DOHH2 (cell line): ENCODE measurements around the gene CHRM5.

ENCODE experiments used
- H3F3A ChIP-seq: fragments of 200-600 bp; sonication (generic), shearing (Covaris generic); 2 replicates; pipeline ENCODE4 v1.6.0; 2016; ENCODE audit warnings: antibody characterized with exemption, mild to moderate bottlenecking; ENCODE audit not compliant: control insufficient read depth, insufficient read depth
- H3K27ac ChIP-seq: fragments of 200-600 bp; sonication (generic); 2 replicates; pipeline ENCODE4 v1.5.1; 2014; ENCODE audit warnings: low read depth, mild to moderate bottlenecking, low read length, moderate library complexity
- H3K27me3 ChIP-seq: fragments of 200-600 bp; sonication (generic); 2 replicates; pipeline ENCODE4 v1.6.1; 2014; ENCODE audit warnings: mild to moderate bottlenecking, low read length, mixed read lengths; ENCODE audit not compliant: control insufficient read depth
- H3K36me3 ChIP-seq: fragments of 200-600 bp; sonication (generic); 2 replicates; pipeline ENCODE4 v1.6.1; 2014; ENCODE audit warnings: mild to moderate bottlenecking, low read length, moderate library complexity, mixed read lengths; ENCODE audit not compliant: control insufficient read depth
- H3K4me1 ChIP-seq: fragments of 200-600 bp; sonication (generic); 2 replicates; pipeline ENCODE4 v1.6.1; 2014; ENCODE audit warnings: mild to moderate bottlenecking, low read length, mixed read lengths; ENCODE audit not compliant: control insufficient read depth
- H3K4me2 ChIP-seq: fragments of 200-600 bp; sonication (generic); 2 replicates; pipeline ENCODE4 v1.6.0; 2014; ENCODE audit warnings: mild to moderate bottlenecking, low read length, moderate library complexity
- H3K4me3 ChIP-seq: fragments of 200-600 bp; sonication (generic); 2 replicates; pipeline ENCODE4 v1.5.1; 2014; ENCODE audit warnings: mild to moderate bottlenecking, low read length, mixed read lengths
- H3K79me2 ChIP-seq: fragments of 200-600 bp; sonication (generic); 2 replicates; pipeline ENCODE4 v1.6.1; 2014; ENCODE audit warnings: mild to moderate bottlenecking, low read length, mixed read lengths; ENCODE audit not compliant: control insufficient read depth
- H3K9me2 ChIP-seq: fragments of 200-600 bp; sonication (generic); replicated peaks from 2 replicates; pipeline ENCODE4 v1.6.1; 2014; ENCODE audit warnings: mild to moderate bottlenecking, low read length, mixed read lengths; ENCODE audit not compliant: control insufficient read depth
- H3K9me3 ChIP-seq: fragments of 200-600 bp; sonication (generic); 2 replicates; pipeline ENCODE4 v1.6.1; 2014; ENCODE audit warnings: antibody characterized with exemption, low read length, mixed read lengths; ENCODE audit not compliant: control insufficient read depth, insufficient read depth
- H4K20me1 ChIP-seq: fragments of 200-600 bp; sonication (generic); 2 replicates; pipeline ENCODE4 v1.6.0; 2014; ENCODE audit warnings: low read depth, mild to moderate bottlenecking, antibody characterized with exemption, low read length, moderate library complexity; ENCODE audit not compliant: control insufficient read depth, insufficient read depth
- CTCF ChIP-seq: fragments of 200-600 bp; sonication (generic); IDR thresholded peaks from one replicate; pipeline ENCODE4 v1.5.1; 2014; ENCODE audit warnings: antibody characterized with exemption, mild to moderate bottlenecking, low read depth, low read length; ENCODE audit not compliant: poor library complexity, severe bottlenecking
- EZH2phosphoT487 ChIP-seq: fragments of 200-600 bp; sonication (generic); IDR thresholded peaks from 2 replicates; pipeline ENCODE4 v1.6.1; 2017; ENCODE audit warnings: borderline replicate concordance, mild to moderate bottlenecking, antibody characterized with exemption, low read length, moderate library complexity, mixed read lengths

Gene CHRM5

DNA sequence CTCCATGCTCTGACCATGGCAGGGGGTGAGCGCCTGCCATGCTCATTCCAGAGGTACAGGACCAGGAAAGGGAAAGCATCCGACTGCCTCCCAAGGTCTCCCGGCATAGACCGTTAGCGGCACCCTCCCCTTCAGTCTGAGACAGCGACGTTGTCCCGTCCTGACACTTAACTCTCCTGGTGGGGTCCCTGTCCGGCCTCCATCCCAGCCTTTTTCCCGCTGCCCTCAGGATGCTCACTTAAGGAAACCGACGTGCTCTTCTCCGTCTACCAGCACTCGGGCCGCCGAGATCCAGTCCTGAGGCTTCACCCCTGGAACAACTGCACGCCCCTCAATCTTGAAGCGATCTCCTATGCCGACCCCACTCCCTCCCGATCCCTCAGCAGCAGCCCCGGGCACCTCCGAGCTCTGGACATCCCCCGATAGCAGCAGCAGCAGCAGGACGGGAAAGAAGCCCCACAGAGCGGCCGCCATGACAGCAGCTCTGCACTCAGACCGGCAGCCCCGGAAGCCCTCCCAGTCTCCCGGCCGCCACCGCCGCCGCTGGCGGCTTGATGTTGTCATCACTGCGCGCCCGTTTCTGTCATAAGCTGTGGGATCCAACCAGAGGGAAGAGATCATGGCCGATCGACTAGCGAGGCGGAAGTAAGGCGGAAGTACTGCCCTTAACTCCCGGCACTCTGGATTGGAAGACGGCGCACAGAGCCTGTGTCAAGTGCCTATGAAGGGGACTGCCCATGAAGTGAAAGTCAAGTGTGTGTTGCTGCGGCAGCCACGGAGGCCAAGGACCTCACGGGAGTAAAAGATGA is 133.3 kb downstream of the CHRM5 start, which contains the start of the genes EMC7 and PGBD4:
TSS of gene EMC7 (minus strand) at position 497 of the 809 bp plus-strand sequence. CDS start at position 474, 23 bp downstream.
TSS of gene PGBD4 (plus strand) at position 718 of the 809 bp plus-strand sequence. CDS start 449 bp downstream, outside the sequence.
- Histone ChIP-seq H3K9me2 (no peaks in the 10 kb centered on the region), H3K4me3 (peak within 1 kb of the TSS; percentile 96), H3K79me2 (peaks cover 70% of the 10 kb centered on the region), H4K20me1 (no peaks in the 10 kb centered on the region), H3K4me2 (peak within 1 kb of the TSS; percentile 94), H3F3A (no peaks in the 10 kb centered on the region; the same call in 1 of the 2 replicates), H3K36me3 (peaks cover 23% of the 10 kb centered on the region), H3K4me1 (peaks cover 26% of the 10 kb centered on the region), H3K27me3 (no peaks in the 10 kb centered on the region), H3K9me3 (no peaks in the 10 kb centered on the region), H3K27ac (peak within 1 kb of the TSS; percentile 37)
- TF ChIP-seq CTCF (no peak), EZH2phosphoT487 (no peak)

GRCh38 chr15:34102175-34102925 is 134.1 kb downstream of the CHRM5 start:
- Histone ChIP-seq H3K36me3 (peaks cover 23% of the 10 kb centered on the region), H3K79me2 (peaks cover 64% of the 10 kb centered on the region), H3F3A (no peaks in the 10 kb centered on the region; the same call in 1 of the 2 replicates), H3K27ac (peak overlapping the region; percentile 20), H3K27me3 (no peaks in the 10 kb centered on the region), H3K4me3 (peak overlapping the region; percentile 96), H3K4me2 (peak overlapping the region; percentile 81), H3K4me1 (peaks cover 26% of the 10 kb centered on the region), H3K9me3 (no peaks in the 10 kb centered on the region), H4K20me1 (no peaks in the 10 kb centered on the region), H3K9me2 (no peaks in the 10 kb centered on the region)
- TF ChIP-seq CTCF (no peak), EZH2phosphoT487 (no peak)

- Histone ChIP-seq H4K20me1 (no peaks in the 10 kb centered on the region), H3K9me3 (no peaks in the 10 kb centered on the region), H3K9me2 (no peaks in the 10 kb centered on the region), H3K4me1 (peaks cover 16% of the 10 kb centered on the region), H3K27ac (no peak overlapping the region), H3K4me2 (no peak overlapping the region), H3K4me3 (no peak overlapping the region), H3K36me3 (peaks cover 12% of the 10 kb centered on the region), H3K27me3 (no peaks in the 10 kb centered on the region), H3F3A (no peaks in the 10 kb centered on the region), H3K79me2 (peaks cover 23% of the 10 kb centered on the region)
- no peak for TF ChIP-seq EZH2phosphoT487
Measured at GRCh38 chr15:34106423-34106822, 138.1 kb downstream of the CHRM5 start.
